Measurements from ENCODE around the gene NUBP2. TPM values are rescaled to one million over a fixed set of nuclear protein-coding genes. Genes with fewer than 3 reads are reported as not detected.

The NUBP2 gene, protein sequence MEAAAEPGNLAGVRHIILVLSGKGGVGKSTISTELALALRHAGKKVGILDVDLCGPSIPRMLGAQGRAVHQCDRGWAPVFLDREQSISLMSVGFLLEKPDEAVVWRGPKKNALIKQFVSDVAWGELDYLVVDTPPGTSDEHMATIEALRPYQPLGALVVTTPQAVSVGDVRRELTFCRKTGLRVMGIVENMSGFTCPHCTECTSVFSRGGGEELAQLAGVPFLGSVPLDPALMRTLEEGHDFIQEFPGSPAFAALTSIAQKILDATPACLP
- 45.4 and 56.1 TPM in 2 replicates for total RNA-seq

DNA sequence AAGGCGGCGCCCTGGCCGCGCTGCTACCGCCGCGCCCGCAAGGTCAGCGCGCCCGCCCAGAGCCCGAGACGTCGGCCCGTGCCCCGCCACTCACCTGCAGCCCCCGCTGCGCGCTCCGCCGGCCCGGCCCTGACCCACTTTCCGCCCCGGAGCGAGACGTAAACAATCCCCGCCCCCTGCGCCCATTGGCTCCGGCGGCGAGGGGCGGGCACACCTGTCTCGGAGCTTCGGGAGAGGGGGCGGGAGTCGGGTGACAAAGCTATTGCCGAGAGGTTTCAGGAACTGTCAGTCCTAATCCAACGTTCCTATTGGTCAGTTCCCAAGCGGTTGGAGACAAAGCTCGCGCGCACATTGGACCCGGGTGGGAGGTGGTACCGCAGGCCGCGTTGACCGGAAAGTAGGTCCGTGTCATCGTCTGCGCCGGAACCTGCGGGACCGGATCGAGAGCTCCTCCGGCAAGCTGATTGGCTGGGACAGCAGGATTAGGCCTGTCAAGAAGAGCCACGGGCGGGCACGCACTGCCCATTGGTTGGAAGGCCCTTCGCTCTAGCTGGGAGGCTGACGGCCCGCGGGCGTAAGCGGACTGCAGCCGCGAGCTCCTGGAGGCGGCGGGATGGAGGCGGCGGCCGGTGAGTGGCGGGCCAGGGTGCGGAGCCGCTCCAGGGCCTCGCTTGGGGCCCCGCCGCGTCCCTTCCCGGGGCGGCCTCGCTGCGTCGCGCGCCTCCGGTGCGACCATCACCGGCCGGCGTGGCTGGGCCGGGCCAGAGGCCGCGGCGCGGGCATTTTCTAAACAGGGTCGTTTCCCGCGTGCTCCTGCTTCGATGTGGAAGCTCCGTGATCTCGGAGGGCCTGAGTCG is at the start of gene NUBP2, which contains the start of gene SPSB3:
Gene NUBP2 (plus strand): TSS at position 553 of the 857 bp plus-strand sequence. CDS start 61 bp downstream, at position 614.
Gene SPSB3 (minus strand): TSS at position 164 of the 857 bp plus-strand sequence. CDS start 1,088 bp downstream, outside the sequence.
- peaks cover 49% of the 10 kb centered on the region for H3K79me2 ChIP-seq (ENCODE audit: insufficient read depth, low read length)
- peaks cover 22% of the 10 kb centered on the region for H3K36me3 ChIP-seq (ENCODE audit: insufficient read depth, low read length)
- peak; percentile 100 for DNase-seq (ENCODE audit: insufficient read length, low spot score, missing footprints)
- H3K4me1 ChIP-seq (ENCODE audit: insufficient read depth, low read length): peaks cover 19% of the 10 kb centered on the region
- H2AFZ ChIP-seq (ENCODE audit: low read length): peak within 1 kb of the TSS; percentile 74
- no peaks in the 10 kb centered on the region for H3K9me3 ChIP-seq (ENCODE audit: low read depth, low read length)
- peaks cover 42% of the 10 kb centered on the region for H4K20me1 ChIP-seq (ENCODE audit: insufficient read depth, low read length)
- H3K27ac ChIP-seq (ENCODE audit: low read depth, low read length): peak within 1 kb of the TSS; percentile 74
- H3K4me3 ChIP-seq (ENCODE audit: insufficient read depth, low read length): peak within 1 kb of the TSS; percentile 96
- peak within 1 kb of the TSS; percentile 99 for H3K4me2 ChIP-seq (ENCODE audit: insufficient read depth, low read length)
- no peaks in the 10 kb centered on the region for H3K27me3 ChIP-seq (ENCODE audit: insufficient read depth, low read length)
- TF ChIP-seq, protein P1, sequence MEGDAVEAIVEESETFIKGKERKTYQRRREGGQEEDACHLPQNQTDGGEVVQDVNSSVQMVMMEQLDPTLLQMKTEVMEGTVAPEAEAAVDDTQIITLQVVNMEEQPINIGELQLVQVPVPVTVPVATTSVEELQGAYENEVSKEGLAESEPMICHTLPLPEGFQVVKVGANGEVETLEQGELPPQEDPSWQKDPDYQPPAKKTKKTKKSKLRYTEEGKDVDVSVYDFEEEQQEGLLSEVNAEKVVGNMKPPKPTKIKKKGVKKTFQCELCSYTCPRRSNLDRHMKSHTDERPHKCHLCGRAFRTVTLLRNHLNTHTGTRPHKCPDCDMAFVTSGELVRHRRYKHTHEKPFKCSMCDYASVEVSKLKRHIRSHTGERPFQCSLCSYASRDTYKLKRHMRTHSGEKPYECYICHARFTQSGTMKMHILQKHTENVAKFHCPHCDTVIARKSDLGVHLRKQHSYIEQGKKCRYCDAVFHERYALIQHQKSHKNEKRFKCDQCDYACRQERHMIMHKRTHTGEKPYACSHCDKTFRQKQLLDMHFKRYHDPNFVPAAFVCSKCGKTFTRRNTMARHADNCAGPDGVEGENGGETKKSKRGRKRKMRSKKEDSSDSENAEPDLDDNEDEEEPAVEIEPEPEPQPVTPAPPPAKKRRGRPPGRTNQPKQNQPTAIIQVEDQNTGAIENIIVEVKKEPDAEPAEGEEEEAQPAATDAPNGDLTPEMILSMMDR (IDR thresholded peaks at IDR 0.05; ENCODE audit: extremely low read depth, low read depth, low read length): no peak

DNA sequence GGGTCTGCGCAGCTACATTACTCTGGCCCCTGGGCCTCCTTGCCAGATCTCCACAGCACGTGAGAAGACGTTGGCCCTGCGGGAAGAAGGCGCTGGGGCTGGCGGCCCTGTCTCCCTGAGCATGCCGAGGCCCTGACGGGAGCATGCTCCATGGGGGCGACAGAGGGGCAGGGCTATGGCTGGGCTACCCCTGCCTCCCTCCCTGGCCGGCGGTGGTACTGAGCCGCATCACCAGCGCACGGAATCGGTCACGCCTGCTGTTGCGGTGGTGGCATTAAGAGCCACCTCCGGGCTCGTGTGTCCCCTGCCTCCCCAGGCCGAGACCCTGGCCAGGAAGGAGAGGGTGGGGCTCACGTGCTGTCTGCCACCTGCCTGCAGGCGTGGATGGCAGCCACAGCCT is 48.6 kb upstream of the NUBP2 start:
- H3K4me1 ChIP-seq (ENCODE audit: insufficient read depth, low read length): no peaks in the 10 kb centered on the region
- DNase-seq (ENCODE audit: insufficient read length, low spot score, missing footprints): peak; percentile 85
- H3K4me3 ChIP-seq (ENCODE audit: insufficient read depth, low read length): no peak overlapping the region
- TF ChIP-seq, protein P1 (IDR thresholded peaks at IDR 0.05; ENCODE audit: extremely low read depth, low read depth, low read length): no peak
- H3K36me3 ChIP-seq (ENCODE audit: insufficient read depth, low read length): peaks cover 29% of the 10 kb centered on the region
- no peaks in the 10 kb centered on the region for H3K27me3 ChIP-seq (ENCODE audit: insufficient read depth, low read length)
- no peak overlapping the region for H2AFZ ChIP-seq (ENCODE audit: low read length)
- peaks cover 38% of the 10 kb centered on the region for H3K79me2 ChIP-seq (ENCODE audit: insufficient read depth, low read length)
- H4K20me1 ChIP-seq (ENCODE audit: insufficient read depth, low read length): peaks cover 28% of the 10 kb centered on the region
- H3K9me3 ChIP-seq (ENCODE audit: low read depth, low read length): no peaks in the 10 kb centered on the region
- H3K27ac ChIP-seq (ENCODE audit: low read depth, low read length): no peak overlapping the region
- H3K4me2 ChIP-seq (ENCODE audit: insufficient read depth, low read length): no peak overlapping the region

DNA sequence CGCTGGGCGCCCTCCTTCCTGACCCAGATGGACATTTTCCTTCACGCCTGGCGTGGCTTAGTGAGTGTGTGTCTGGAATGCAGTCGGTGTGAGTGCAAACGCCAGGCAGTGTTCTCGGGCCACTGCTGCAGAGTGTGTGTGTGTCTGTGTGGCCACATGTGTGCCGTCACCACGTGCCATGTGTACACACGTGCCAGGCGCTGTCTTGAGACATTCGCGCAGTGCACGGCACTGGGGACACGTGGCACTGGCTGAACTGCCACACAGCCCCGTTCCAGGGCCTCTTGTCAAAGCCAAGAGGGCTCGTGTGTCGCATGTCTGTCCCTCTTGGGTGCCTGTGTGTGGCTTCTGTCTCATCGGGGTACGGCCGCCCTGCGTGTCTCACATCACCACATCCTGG is 47.9 kb upstream of the NUBP2 start:
- Histone ChIP-seq H3K4me2 (ENCODE audit: insufficient read depth, low read length) (no peak overlapping the region), H3K79me2 (ENCODE audit: insufficient read depth, low read length) (peaks cover 42% of the 10 kb centered on the region), H3K9me3 (ENCODE audit: low read depth, low read length) (no peaks in the 10 kb centered on the region), H3K36me3 (ENCODE audit: insufficient read depth, low read length) (peaks cover 26% of the 10 kb centered on the region), H4K20me1 (ENCODE audit: insufficient read depth, low read length) (peaks cover 34% of the 10 kb centered on the region), H3K4me3 (ENCODE audit: insufficient read depth, low read length) (no peak overlapping the region), H3K4me1 (ENCODE audit: insufficient read depth, low read length) (no peaks in the 10 kb centered on the region), H2AFZ (ENCODE audit: low read length) (no peak overlapping the region), H3K27me3 (ENCODE audit: insufficient read depth, low read length) (no peaks in the 10 kb centered on the region), H3K27ac (ENCODE audit: low read depth, low read length) (no peak overlapping the region)
- TF ChIP-seq, protein P1 (IDR thresholded peaks at IDR 0.05; ENCODE audit: extremely low read depth, low read depth, low read length): no peak
- DNase-seq (ENCODE audit: insufficient read length, low spot score, missing footprints): peak; percentile 73

DNA sequence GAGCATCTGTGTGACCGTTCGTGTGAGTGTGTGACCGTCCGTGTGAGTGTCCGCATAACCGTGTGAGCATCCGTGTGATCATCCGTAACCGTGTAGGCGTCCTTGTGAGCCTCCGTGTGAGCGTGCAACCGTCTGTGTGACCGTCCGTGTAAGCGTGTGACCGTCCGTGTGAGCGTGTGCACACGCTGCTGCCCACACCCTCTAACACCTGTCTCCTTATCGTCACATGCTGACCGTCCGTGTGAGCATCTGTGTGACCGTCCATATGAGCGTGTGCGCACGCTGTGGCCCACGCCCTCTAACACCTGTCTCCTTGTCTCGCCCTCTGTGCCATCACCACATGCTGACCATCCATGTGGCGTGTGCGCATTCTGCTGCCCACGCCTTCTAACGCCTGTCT is 42.5 kb upstream of the NUBP2 start:
- peaks cover 39% of the 10 kb centered on the region for H3K79me2 ChIP-seq (ENCODE audit: insufficient read depth, low read length)
- peaks cover 27% of the 10 kb centered on the region for H3K36me3 ChIP-seq (ENCODE audit: insufficient read depth, low read length)
- H3K4me1 ChIP-seq (ENCODE audit: insufficient read depth, low read length): peaks cover 4% of the 10 kb centered on the region
- no peak overlapping the region for H2AFZ ChIP-seq (ENCODE audit: low read length)
- no peak overlapping the region for H3K4me2 ChIP-seq (ENCODE audit: insufficient read depth, low read length)
- TF ChIP-seq, protein P1 (IDR thresholded peaks at IDR 0.05; ENCODE audit: extremely low read depth, low read depth, low read length): no peak
- no peak overlapping the region for H3K4me3 ChIP-seq (ENCODE audit: insufficient read depth, low read length)
- no peaks in the 10 kb centered on the region for H3K27me3 ChIP-seq (ENCODE audit: insufficient read depth, low read length)
- peaks cover 31% of the 10 kb centered on the region for H4K20me1 ChIP-seq (ENCODE audit: insufficient read depth, low read length)
- DNase-seq (ENCODE audit: insufficient read length, low spot score, missing footprints): peak; percentile 67
- no peaks in the 10 kb centered on the region for H3K9me3 ChIP-seq (ENCODE audit: low read depth, low read length)
- H3K27ac ChIP-seq (ENCODE audit: low read depth, low read length): no peak overlapping the region

Measured in osteoblast (primary cell).